K562 (cell line): ENCODE data around the gene LIMS1. TPM values are rescaled to one million over a fixed set of nuclear protein-coding genes. Genes with fewer than 3 reads are reported as not detected.

ENCODE experiments used
- ATAC-seq: fragments of 200-7000 bp; cut with Tn5 transposase; 3 replicates; pipeline ENCODE4 v1.9.1; 2020; ENCODE audit warnings: moderate library complexity
- BruUV-seq: library from RNA; stranded (reverse); fragments of 400-500 nt; replicated peaks from 2 replicates; lab custom pipeline; 2021; lab: Mats Ljungman, UMichigan
- CTCF ChIA-PET: fragments of 300-600 bp; formaldehyde crosslinking; extraction: SDS; loops from one replicate; lab custom pipeline; 2021; ENCODE audit warnings: low intra/inter-chr PET ratio; lab: Yijun Ruan, JAX
- POLR2A ChIA-PET: fragments of 300-600, 350-650 bp; sonication (Branson Sonifier 250); formaldehyde crosslinking; extraction: SDS; loops from one replicate; lab custom pipeline; 2021; ENCODE audit warnings: antibody characterized with exemption, inconsistent platforms; lab: Yijun Ruan, JAX
- DNase-seq, 4 experiments: peaks; one replicate each; pipeline versions ENCODE4 v3.0.0 to v3.0.0-alpha.2; 2011 to 2018; ENCODE audit warnings: low spot score in 3 of 4, mixed read lengths in 3 of 4; ENCODE audit errors: extremely low read depth in 1 of 4
- FAIRE-seq: peaks from 2 replicates; lab custom pipeline; 2011; peaks lifted over from hg19 to GRCh38; lab: Jason Lieb, UNC
- H2AFZ ChIP-seq: 2 replicates; pipeline ENCODE4 v1.6.0; 2011; ENCODE audit warnings: low read depth, low read length, control low read depth, inconsistent platforms
- H3K27ac ChIP-seq: fragments of 200-600 bp; 3 replicates; pipeline ENCODE4 v1.8.0; 2011; ENCODE audit warnings: low read depth, mild to moderate bottlenecking, control low read depth, inconsistent platforms, low read length, moderate library complexity, mixed read lengths; ENCODE audit errors: extremely low read depth
- H3K27me3 ChIP-seq, 2 experiments: fragments of 300-600 bp in 1 of 2; 2 replicates in 1 of 2; 3 replicates in 1 of 2; pipeline versions ENCODE4 v1.6.0 to v1.8.0; 2011; ENCODE audit warnings: inconsistent platforms in 2 of 2, low read length in 2 of 2, mild to moderate bottlenecking in 1 of 2, mixed read lengths in 1 of 2, moderate library complexity in 1 of 2; ENCODE audit not compliant: control insufficient read depth in 2 of 2, insufficient read depth in 2 of 2
- H3K36me3 ChIP-seq: fragments of 300-600 bp; 3 replicates; pipeline ENCODE4 v1.8.0; 2011; ENCODE audit warnings: mild to moderate bottlenecking, low read length, inconsistent platforms; ENCODE audit not compliant: control insufficient read depth, insufficient read depth
- H3K4me1 ChIP-seq, 2 experiments: fragments of 200-600 bp in 1 of 2; replicated peaks in 1 of 2; 2 replicates in 1 of 2; 3 replicates in 1 of 2; pipeline versions ENCODE4 v1.5.1 to v1.8.0; 2011; ENCODE audit warnings: inconsistent platforms in 2 of 2, low read length in 2 of 2, mild to moderate bottlenecking in 1 of 2, mixed read lengths in 1 of 2, moderate library complexity in 1 of 2; ENCODE audit not compliant: control insufficient read depth in 2 of 2, insufficient read depth in 2 of 2
- H3K4me2 ChIP-seq: 2 replicates; pipeline ENCODE4 v1.6.1; 2011; ENCODE audit warnings: low read length, control low read depth, inconsistent platforms, mixed read lengths; ENCODE audit not compliant: insufficient read depth
- H3K4me3 ChIP-seq: fragments of 200-600 bp; sonication (generic), shearing (Covaris generic); 2 replicates; pipeline ENCODE4 v1.5.1; 2016; ENCODE audit warnings: control low read depth, inconsistent platforms
- H3K79me2 ChIP-seq: fragments of 200-600 bp; 3 replicates; pipeline ENCODE4 v1.8.0; 2011; ENCODE audit warnings: low read length, inconsistent platforms; ENCODE audit not compliant: control insufficient read depth, insufficient read depth
- H3K9ac ChIP-seq, 2 experiments: 2 replicates each; pipeline versions ENCODE4 v1.6.0 to v1.6.1; 2011; ENCODE audit warnings: low read depth in 2 of 2, low read length in 2 of 2, control low read depth in 1 of 2, inconsistent platforms in 1 of 2, mild to moderate bottlenecking in 1 of 2, mixed read lengths in 1 of 2; ENCODE audit not compliant: insufficient read depth in 1 of 2
- H3K9me1 ChIP-seq: one replicate; pipeline ENCODE4 v1.6.0; 2011; ENCODE audit warnings: inconsistent platforms, mild to moderate bottlenecking, low read length, moderate library complexity; ENCODE audit not compliant: control insufficient read depth, insufficient read depth
- H3K9me3 ChIP-seq: replicated peaks from 2 replicates; pipeline ENCODE4 v1.5.1; 2011; ENCODE audit warnings: low read depth, low read length, inconsistent platforms; ENCODE audit not compliant: control insufficient read depth, insufficient read depth
- H4K20me1 ChIP-seq: replicated peaks from 2 replicates; pipeline ENCODE4 v1.6.1; 2011; ENCODE audit warnings: low read length, inconsistent platforms, mixed read lengths; ENCODE audit not compliant: control insufficient read depth, insufficient read depth
- BCL6 ChIP-seq: fragments of 250-450 bp; sonication (Bioruptor Pico); IDR thresholded peaks from 2 replicates; pipeline ENCODE4 v1.4.0; 2020
- BHLHE40 ChIP-seq: IDR thresholded peaks from 2 replicates; pipeline ENCODE4 v1.6.1; 2011; ENCODE audit warnings: low read length, improper control_type of control experiment
- CBFA2T3 ChIP-seq: fragments of 450-650 bp; IDR thresholded peaks from 2 replicates; pipeline ENCODE4 v1.6.1; 2017
- CBX3 ChIP-seq, 2 experiments: IDR thresholded peaks; 1 replicate in 1 of 2; 2 replicates in 1 of 2; pipeline ENCODE4 v1.6.1; 2012; ENCODE audit warnings: inconsistent platforms in 2 of 2, low read length in 2 of 2, borderline replicate concordance in 1 of 2, control low read depth in 1 of 2
- DACH1 ChIP-seq: fragments of 450-650 bp; IDR thresholded peaks from 2 replicates; pipeline ENCODE4 v1.6.1; 2018; ENCODE audit not compliant: partially characterized antibody
- HMBOX1 ChIP-seq: sonication (generic); IDR thresholded peaks from 2 replicates; pipeline ENCODE4 v1.6.1; 2016
- MEF2A ChIP-seq: IDR thresholded peaks from 2 replicates; pipeline ENCODE4 v1.6.1; 2011; ENCODE audit warnings: low read depth, mild to moderate bottlenecking, low read length, moderate library complexity; ENCODE audit not compliant: control insufficient read depth
- MYNN ChIP-seq, 2 experiments: sonication (generic); formaldehyde crosslinking in 1 of 2; IDR thresholded peaks; 2 replicates each; pipeline versions ENCODE4 v1.5.0 to v1.6.1; 2016 to 2020; ENCODE audit warnings: antibody characterized with exemption in 1 of 2, missing genetic modification reagents in 1 of 2
- RCOR1 ChIP-seq, 2 experiments: IDR thresholded peaks; 2 replicates each; pipeline ENCODE4 v1.6.1; 2012; ENCODE audit warnings: low read depth in 2 of 2, low read length in 2 of 2, borderline replicate concordance in 1 of 2, improper control_type of control experiment in 1 of 2
- SMARCE1 ChIP-seq: fragments of 450-650 bp; IDR thresholded peaks from 2 replicates; pipeline ENCODE4 v1.7.1; 2016; ENCODE audit warnings: mild to moderate bottlenecking
- TAF15 ChIP-seq: fragments of 200-400 bp; formaldehyde crosslinking; IDR thresholded peaks from 2 replicates; pipeline ENCODE4 v1.6.1; 2017; ENCODE audit warnings: mild to moderate bottlenecking, low read depth, low read length, moderate library complexity
- TEAD4 ChIP-seq, 2 experiments: sonication (generic) in 1 of 2; formaldehyde crosslinking in 1 of 2; IDR thresholded peaks; 2 replicates each; pipeline versions ENCODE4 v1.6.1 to v1.8.0; 2012 to 2022; ENCODE audit warnings: borderline replicate concordance in 1 of 2, inconsistent platforms in 1 of 2, low read length in 1 of 2, mild to moderate bottlenecking in 1 of 2, missing genetic modification reagents in 1 of 2
- TSHZ1 ChIP-seq: fragments of 250-450 bp; sonication (Bioruptor Pico); IDR thresholded peaks from 2 replicates; pipeline ENCODE4 v1.4.0; 2020; ENCODE audit warnings: mild to moderate bottlenecking, moderate library complexity
- VEZF1 ChIP-seq: fragments of 200-800 bp; sonication (Bioruptor generic); IDR thresholded peaks from 2 replicates; pipeline ENCODE4 v1.6.1; 2017; ENCODE audit warnings: missing genetic modification characterization, missing compliant biosample characterization
- ZNF23 ChIP-seq: fragments of 250-450 bp; sonication (Bioruptor Pico); IDR thresholded peaks from 2 replicates; pipeline ENCODE4 v1.4.0; 2020; ENCODE audit warnings: mild to moderate bottlenecking
- ZNF282 ChIP-seq: sonication (generic); formaldehyde crosslinking; IDR thresholded peaks from 2 replicates; pipeline ENCODE4 v1.8.1; 2023; ENCODE audit warnings: missing genetic modification reagents
- ZNF41 ChIP-seq: fragments of 250-450 bp; sonication (Bioruptor Pico); conservative IDR thresholded peaks from 2 replicates; pipeline ENCODE4 v1.4.0; 2020; ENCODE audit warnings: mild to moderate bottlenecking
- WGBS: fragments of 100-300 bp; shearing (Covaris generic); methylation state at CpG from one replicate; pipeline ENCODE4 v1.1.6; 2016; ENCODE audit warnings: low coverage, mixed read lengths; ENCODE audit not compliant: insufficient coverage; ENCODE audit errors: missing lambda C conversion rate; 5-methylcytosine and 5-hydroxymethylcytosine counted together
- in situ Hi-C: fragments of 300-500 bp; cut with MboI; formaldehyde crosslinking; loops from 4 replicates; pipeline ENCODE4 v1.15.0; 2018; ENCODE audit warnings: inconsistent platforms, mixed read lengths
- intact Hi-C: fragments of 100-400 bp; cut with micrococcal nuclease; formaldehyde crosslinking; loops from 2 replicates; pipeline ENCODE4 v1.14.2; 2022
- polyA plus RNA-seq, 8 experiments: library from polyadenylated mRNA; depleted of rRNA in 4 of 8; stranded (reverse) in 5 of 8; unstranded in 3 of 8; fragments of >200 nt; fragmentation: Nextera tagmentation in 2 of 8; fragmentation: Illumina TruSeq in 1 of 8; extraction: Ambion mirVana in 2 of 8; extraction: Trizol in 1 of 8; gene quantifications; 2 replicates each; pipeline versions ENCODE4 v1.2.1 to v1.2.3, GENCODE V29; 2011 to 2014; ENCODE audit warnings: inconsistent platforms in 1 of 8, missing spikeins in 1 of 8
- total RNA-seq, 7 experiments: library from RNA; depleted of rRNA in 6 of 7; stranded (reverse); fragments of >200 nt in 6 of 7; fragmentation: Illumina TruSeq in 2 of 7; extraction: Trizol in 2 of 7; gene quantifications; 2 replicates each; pipeline versions ENCODE4 v1.2.1 to v1.2.3, GENCODE V29; 2011 to 2021; ENCODE audit warnings: low replicate concordance in 1 of 7

LIMS1 gene
- total and polyA plus RNA-seq, 9 of the 15 experiments (the other 6 are each of a cell fraction or from before 2014, with no cell fraction given): 52.8 to 134 (median 81.0) TPM

GRCh38 chr2:108637304-108637669 is 103.0 kb downstream of the LIMS1 start:
- no peaks in the 10 kb centered on the region; the same call in 1 of the 2 replicates for H4K20me1 ChIP-seq
- TF ChIP-seq ZNF282 (CRISPR knock-in tag): no peak
- peak in 1 of 2 experiments; percentile 44; a peak in 1 of 3 replicates for TF ChIP-seq CBX3 (IDR thresholded peaks at IDR 0.05; ENCODE audit: borderline replicate concordance in 1 of 2, low read length in 2 of 2)
- no peak for TF ChIP-seq TSHZ1 (CRISPR knock-in tag)
- no peak for TF ChIP-seq ZNF41 (CRISPR knock-in tag)
- no peak for TF ChIP-seq BCL6 (CRISPR knock-in tag)
- TF ChIP-seq TEAD4 (IDR thresholded peaks at IDR 0.05; ENCODE audit: low read length): peak; percentile 63
- no peak for TF ChIP-seq TEAD4 (CRISPR knock-in tag; IDR thresholded peaks at IDR 0.05; ENCODE audit: borderline replicate concordance)
- no peak for TF ChIP-seq MYNN (IDR thresholded peaks at IDR 0.05)
- TF ChIP-seq MYNN (CRISPR knock-in tag; IDR thresholded peaks at IDR 0.05): no peak
- TF ChIP-seq TAF15: no peak
- no peak for TF ChIP-seq BHLHE40
- peak; percentile 90 for TF ChIP-seq SMARCE1
- TF ChIP-seq VEZF1: peak; percentile 18; the same call in 1 of the 2 replicates
- no peak for TF ChIP-seq ZNF23 (CRISPR knock-in tag)
- no peak for TF ChIP-seq DACH1
- peak; percentile 75 for TF ChIP-seq MEF2A
- TF ChIP-seq HMBOX1: peak; percentile 97
- peak; percentile 74 for TF ChIP-seq CBFA2T3
- TF ChIP-seq RCOR1 (IDR thresholded peaks at IDR 0.05; ENCODE audit: borderline replicate concordance in 1 of 2, low read depth in 2 of 2, low read length in 2 of 2): 0 out of 4 replicates have a peak, but pooled peaks of 1 of the 2 experiments have one; percentile 37

More at GRCh38 chr2:108637304-108637669, 103.0 kb downstream of the LIMS1 start:
- in situ Hi-C loops (no loop called here), intact Hi-C loops (loop anchor here (5.0 kb wide), 2 partner anchors 40 to 105 kb away; partner anchors contain the start of gene LIMS1)
- DNase-seq: peak; percentile 77 to 89 (median 80)
- no TSS peak for BruUV-seq
- H3K4me3 ChIP-seq: no peak overlapping the region
- peak overlapping the region; percentile 76 for H3K27ac ChIP-seq
- 4% methylated on average over 4 of the region's 4 CpGs for WGBS
- H3K36me3 ChIP-seq: peaks cover 3% of the 10 kb centered on the region; the same call in 1 of the 3 replicates
- H3K9me1 ChIP-seq: peaks cover 6% of the 10 kb centered on the region
- H2AFZ ChIP-seq: no peak overlapping the region
- peaks cover 85% of the 10 kb centered on the region for H3K79me2 ChIP-seq
- FAIRE-seq: peak; percentile 94
- H3K4me1 ChIP-seq: peaks cover 21 to 51% of the 10 kb centered on the region in 2 experiments
- no peaks in the 10 kb centered on the region; the same call in 1 of the 2 replicates for H3K9me3 ChIP-seq
- peak overlapping the region; percentile 42; the same call in 1 of the 2 replicates for H3K4me2 ChIP-seq
- peak; percentile 85 for ATAC-seq
- ChIA-PET CTCF (interaction anchor here (0.8 to 2.4 kb wide), 2 partner anchors 10 to 30 kb away, joined by 5 to 27 read pairs; no protein-coding TSS in a partner anchor), POLR2A (interaction anchor here (0.6 to 2.1 kb wide), 5 partner anchors 11 to 414 kb away, joined by 3 to 20 read pairs (median 4); no protein-coding TSS in a partner anchor)
- H3K27me3 ChIP-seq: no peaks in the 10 kb centered on the region
- peak overlapping the region; percentile 32 to 60; a peak in 3 of 4 replicates for H3K9ac ChIP-seq
